BLaER1 (cell line): ENCODE data around the gene PARD6B.
A peak's percentile ranks its signal among the peaks of the same experiment; 100 is the strongest.

Experiments used
- H3K27ac ChIP-seq: shearing (Covaris generic); formaldehyde crosslinking; 2 replicates; pipeline ENCODE4 v1.8.1; 2022
- H3K27me3 ChIP-seq: shearing (Covaris generic); formaldehyde crosslinking; 2 replicates; pipeline ENCODE4 v1.8.1; 2022
- H3K36me3 ChIP-seq: shearing (Covaris generic); formaldehyde crosslinking; 2 replicates; pipeline ENCODE4 v1.8.1; 2022
- H3K4me1 ChIP-seq: shearing (Covaris generic); formaldehyde crosslinking; 2 replicates; pipeline ENCODE4 v1.8.1; 2022
- H3K4me2 ChIP-seq: shearing (Covaris generic); formaldehyde crosslinking; 2 replicates; pipeline ENCODE4 v1.8.1; 2022
- H3K4me3 ChIP-seq: shearing (Covaris generic); formaldehyde crosslinking; 2 replicates; pipeline ENCODE4 v1.8.1; 2022
- H3K9ac ChIP-seq: shearing (Covaris generic); formaldehyde crosslinking; 2 replicates; pipeline ENCODE4 v1.8.1; 2022
- H3K9me3 ChIP-seq: shearing (Covaris generic); formaldehyde crosslinking; 2 replicates; pipeline ENCODE4 v1.8.1; 2022
- H4K20me1 ChIP-seq: shearing (Covaris generic); formaldehyde crosslinking; 2 replicates; pipeline ENCODE4 v1.8.1; 2022
- Cebpa-rat ChIP-seq: shearing (Covaris generic); IDR thresholded peaks from 2 replicates; pipeline ENCODE4 v1.8.1; 2022

Gene PARD6B

DNA sequence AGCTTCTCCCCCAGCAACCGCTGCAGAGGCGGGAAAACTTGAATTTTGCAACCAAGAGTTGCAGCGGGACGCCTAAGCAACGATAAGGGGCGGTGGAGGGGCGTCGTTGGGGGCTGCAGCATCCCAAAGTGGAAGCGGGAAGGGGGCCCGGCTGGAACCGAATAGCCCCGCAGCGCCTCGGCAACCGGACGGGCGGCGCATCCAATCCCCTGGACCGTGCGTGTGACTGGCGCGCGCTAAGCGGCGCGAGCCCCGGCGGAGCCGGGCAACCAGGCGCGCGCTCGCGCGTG is 670 bp upstream of the PARD6B start:
- H3K27ac ChIP-seq: peak overlapping the region; percentile 61; the same call in 1 of the 2 replicates
- H3K4me1 ChIP-seq: peaks cover 28% of the 10 kb centered on the region
- H3K4me2 ChIP-seq: peak overlapping the region; percentile 89

GRCh38 chr20:50731930-50732690 is 730 bp downstream of the PARD6B start:
- peak overlapping the region; percentile 91 for H3K4me2 ChIP-seq
- peaks cover 37% of the 10 kb centered on the region for H3K4me1 ChIP-seq
- peaks cover 10% of the 10 kb centered on the region; the same call in 1 of the 2 replicates for H3K36me3 ChIP-seq
- no peak for TF ChIP-seq Cebpa-rat
- H3K9me3 ChIP-seq: no peaks in the 10 kb centered on the region
- peaks cover 48% of the 10 kb centered on the region for H4K20me1 ChIP-seq
- peak overlapping the region; percentile 88 for H3K27ac ChIP-seq
- peak overlapping the region; percentile 92 for H3K9ac ChIP-seq
- H3K4me3 ChIP-seq: peak overlapping the region; percentile 91
- H3K27me3 ChIP-seq: no peaks in the 10 kb centered on the region

More for the DNA sequence above, 670 bp upstream of the PARD6B start:
- no peaks in the 10 kb centered on the region for H3K9me3 ChIP-seq
- peak overlapping the region; percentile 91 for H3K4me3 ChIP-seq
- peak overlapping the region; percentile 92 for H3K9ac ChIP-seq
- H3K27me3 ChIP-seq: no peaks in the 10 kb centered on the region
- H4K20me1 ChIP-seq: peaks cover 34% of the 10 kb centered on the region
- TF ChIP-seq Cebpa-rat: no peak
- H3K36me3 ChIP-seq: peaks cover 10% of the 10 kb centered on the region; the same call in 1 of the 2 replicates

DNA sequence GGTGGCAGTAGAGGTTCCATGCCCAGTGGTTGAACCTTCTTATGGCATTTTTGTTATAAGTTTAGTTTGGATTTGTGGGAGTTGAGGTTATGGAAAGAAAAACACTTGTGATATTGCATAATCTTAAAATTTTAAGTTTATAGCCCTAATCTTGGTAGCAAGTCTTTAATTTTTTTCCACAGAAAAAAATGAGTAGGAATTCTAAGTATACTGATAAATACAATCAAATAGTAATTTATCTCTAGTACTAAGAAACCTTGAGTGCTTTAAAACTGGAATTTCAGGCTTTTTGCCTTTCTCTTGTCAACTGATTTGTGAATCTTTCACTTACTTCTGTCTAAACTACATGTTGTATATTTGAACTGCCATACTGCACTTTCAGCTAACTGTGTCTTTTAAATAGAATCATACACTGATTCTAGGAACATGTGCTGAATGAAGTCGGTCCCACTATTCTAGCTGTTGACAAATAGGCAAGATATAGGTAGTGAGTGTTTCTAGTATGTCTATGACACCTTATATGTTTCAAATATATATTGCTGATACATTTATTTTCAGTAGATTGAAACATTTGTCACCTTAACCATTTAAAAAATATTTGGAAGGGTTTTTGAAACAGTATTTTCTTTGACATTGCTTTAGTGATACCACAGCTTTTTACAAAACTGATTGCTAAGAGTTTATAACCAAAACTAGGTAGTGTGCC is 2.4 kb downstream of the PARD6B start:
- no peak overlapping the region for H3K9ac ChIP-seq
- no peak for TF ChIP-seq Cebpa-rat
- no peak overlapping the region for H3K4me3 ChIP-seq
- peak overlapping the region; percentile 91 for H3K4me2 ChIP-seq
- no peaks in the 10 kb centered on the region for H3K9me3 ChIP-seq
- H3K36me3 ChIP-seq: peaks cover 12% of the 10 kb centered on the region; the same call in 1 of the 2 replicates
- H3K27me3 ChIP-seq: no peaks in the 10 kb centered on the region
- H4K20me1 ChIP-seq: peaks cover 53% of the 10 kb centered on the region
- H3K27ac ChIP-seq: no peak overlapping the region
- peaks cover 37% of the 10 kb centered on the region for H3K4me1 ChIP-seq

GRCh38 chr20:50734730-50735679 is 3.6 kb downstream of the PARD6B start:
- H3K36me3 ChIP-seq: peaks cover 21% of the 10 kb centered on the region; the same call in 1 of the 2 replicates
- no peak overlapping the region for H3K27ac ChIP-seq
- H3K9ac ChIP-seq: no peak overlapping the region
- no peaks in the 10 kb centered on the region for H3K27me3 ChIP-seq
- H3K9me3 ChIP-seq: no peaks in the 10 kb centered on the region
- H3K4me1 ChIP-seq: peaks cover 44% of the 10 kb centered on the region
- H4K20me1 ChIP-seq: peaks cover 60% of the 10 kb centered on the region
- no peak overlapping the region for H3K4me2 ChIP-seq
- H3K4me3 ChIP-seq: no peak overlapping the region
- no peak for TF ChIP-seq Cebpa-rat

DNA sequence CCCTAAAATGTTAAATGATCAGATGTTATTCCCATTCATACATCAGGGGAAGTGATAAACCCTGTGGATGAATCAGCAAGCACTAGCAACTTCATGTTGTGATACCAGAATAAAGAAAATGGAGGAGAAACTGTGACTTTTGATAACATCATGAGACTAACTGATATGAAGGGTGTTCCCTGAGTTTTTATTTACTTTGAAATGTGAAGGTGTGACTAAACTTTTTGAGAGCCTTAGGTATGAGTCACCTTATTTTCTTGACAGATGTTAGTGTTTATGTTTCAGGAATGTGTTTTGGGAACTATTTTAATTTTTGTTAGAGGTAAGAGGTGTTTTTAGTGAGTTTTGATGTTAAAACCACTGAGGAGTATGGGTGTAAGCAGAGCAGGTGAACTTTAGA is 4.4 kb downstream of the PARD6B start:
- no peaks in the 10 kb centered on the region for H3K27me3 ChIP-seq
- peaks cover 44% of the 10 kb centered on the region for H3K4me1 ChIP-seq
- H4K20me1 ChIP-seq: peaks cover 60% of the 10 kb centered on the region
- no peak overlapping the region for H3K9ac ChIP-seq
- no peak overlapping the region for H3K4me2 ChIP-seq
- H3K9me3 ChIP-seq: no peaks in the 10 kb centered on the region
- no peak for TF ChIP-seq Cebpa-rat
- no peak overlapping the region for H3K4me3 ChIP-seq
- H3K27ac ChIP-seq: no peak overlapping the region
- H3K36me3 ChIP-seq: peaks cover 21% of the 10 kb centered on the region; the same call in 1 of the 2 replicates

DNA sequence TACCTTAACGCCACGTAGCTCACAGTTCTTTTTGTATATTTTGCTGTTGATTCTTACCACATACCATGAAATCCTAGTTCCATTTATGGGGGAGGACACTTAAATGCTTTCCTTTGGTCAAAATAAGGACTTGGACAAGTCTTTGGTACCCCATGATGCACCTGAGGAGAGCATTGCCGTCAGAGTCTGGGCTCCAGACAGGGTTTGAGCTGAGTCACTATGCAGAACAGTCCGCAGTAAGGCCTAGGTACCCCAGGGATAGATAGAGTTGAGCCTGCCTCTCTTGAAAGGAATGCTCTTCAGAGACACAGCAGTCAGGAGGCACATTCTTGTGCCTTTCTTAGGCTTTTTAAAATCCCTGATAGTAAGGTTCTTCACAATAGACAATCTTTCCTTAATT is 6.0 kb downstream of the PARD6B start:
- H3K9me3 ChIP-seq: no peaks in the 10 kb centered on the region
- no peak overlapping the region for H3K4me2 ChIP-seq
- no peaks in the 10 kb centered on the region for H3K27me3 ChIP-seq
- H3K9ac ChIP-seq: no peak overlapping the region
- TF ChIP-seq Cebpa-rat: no peak
- no peak overlapping the region for H3K4me3 ChIP-seq
- no peak overlapping the region for H3K27ac ChIP-seq
- peaks cover 26% of the 10 kb centered on the region for H3K36me3 ChIP-seq
- H4K20me1 ChIP-seq: peaks cover 56% of the 10 kb centered on the region
- peaks cover 55% of the 10 kb centered on the region for H3K4me1 ChIP-seq

DNA sequence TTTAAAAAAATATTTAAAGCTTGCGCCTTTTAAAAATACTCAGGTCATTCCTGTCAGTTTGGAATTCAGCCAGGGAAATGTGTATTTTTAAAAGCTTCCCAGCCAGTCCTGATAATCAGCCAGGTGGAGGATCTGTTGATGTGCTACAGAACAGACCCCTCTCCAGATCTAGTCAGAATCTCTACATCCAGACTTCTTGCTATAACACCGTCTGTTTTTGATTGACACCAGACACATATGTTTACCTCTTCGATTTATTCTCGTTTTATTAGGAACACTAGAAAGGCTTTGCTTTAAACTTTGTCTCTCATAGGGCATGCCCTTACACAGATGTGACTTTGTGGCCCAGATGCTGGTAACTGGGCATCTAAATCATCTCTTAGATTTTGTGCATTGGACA is 11.7 kb downstream of the PARD6B start:
- Histone ChIP-seq H3K27me3 (no peaks in the 10 kb centered on the region), H3K9me3 (no peaks in the 10 kb centered on the region), H3K4me2 (no peak overlapping the region), H4K20me1 (peaks cover 7% of the 10 kb centered on the region; the same call in 1 of the 2 replicates), H3K9ac (no peak overlapping the region), H3K4me3 (no peak overlapping the region), H3K27ac (no peak overlapping the region), H3K36me3 (peaks cover 39% of the 10 kb centered on the region), H3K4me1 (peaks cover 39% of the 10 kb centered on the region)
- TF ChIP-seq Cebpa-rat: no peak

DNA sequence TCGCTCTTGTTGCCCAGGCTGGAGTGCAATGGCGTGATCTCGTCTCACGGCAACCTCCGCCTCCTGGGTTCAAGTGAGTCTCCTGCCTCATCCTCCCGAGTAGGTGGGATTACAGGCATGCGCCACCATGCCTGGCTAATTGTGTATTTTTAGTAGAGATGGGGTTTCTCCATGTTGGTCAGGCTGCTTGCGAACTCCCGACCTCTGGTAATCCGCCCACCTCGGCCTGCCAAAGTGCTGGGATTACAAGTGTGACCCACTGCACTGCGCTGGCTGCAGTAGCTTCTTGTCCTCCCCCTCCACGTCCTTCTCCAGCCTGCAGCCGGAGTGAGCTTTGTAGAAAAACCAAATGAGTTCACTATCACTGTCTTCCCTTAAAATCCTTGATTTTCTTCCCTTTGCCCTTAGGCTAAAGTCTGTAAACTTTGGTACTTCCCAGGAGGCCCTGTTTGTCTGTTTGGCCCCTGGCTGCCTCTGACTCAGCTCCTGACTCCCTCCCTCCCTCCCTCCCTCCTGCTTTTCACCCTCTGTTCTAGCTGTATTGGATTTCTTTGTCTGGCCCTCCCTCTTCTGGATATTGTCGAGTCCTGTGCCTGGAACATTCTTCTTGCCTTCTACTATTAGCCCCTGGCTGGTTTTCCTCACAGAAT is 12.9 kb downstream of the PARD6B start:
- Histone ChIP-seq H4K20me1 (peaks cover 7% of the 10 kb centered on the region; the same call in 1 of the 2 replicates), H3K4me1 (peaks cover 39% of the 10 kb centered on the region), H3K9ac (no peak overlapping the region), H3K36me3 (peaks cover 40% of the 10 kb centered on the region), H3K4me2 (no peak overlapping the region), H3K27me3 (no peaks in the 10 kb centered on the region), H3K4me3 (no peak overlapping the region), H3K9me3 (no peaks in the 10 kb centered on the region), H3K27ac (no peak overlapping the region)
- TF ChIP-seq Cebpa-rat: no peak

- no peak for TF ChIP-seq Cebpa-rat
- Histone ChIP-seq H3K27ac (no peak overlapping the region), H3K27me3 (no peaks in the 10 kb centered on the region), H3K36me3 (peaks cover 47% of the 10 kb centered on the region), H3K4me2 (no peak overlapping the region), H3K9ac (no peak overlapping the region), H3K4me3 (no peak overlapping the region), H3K9me3 (no peaks in the 10 kb centered on the region), H3K4me1 (peaks cover 26% of the 10 kb centered on the region), H4K20me1 (no peaks in the 10 kb centered on the region; the same call in 1 of the 2 replicates)
Measured at GRCh38 chr20:50745634-50746137, 14.3 kb downstream of the PARD6B start.
